ENCODE measurements around the gene PTPN22.

Gene PTPN22

GRCh38 chr1:113793878-113794834, 77.4 kb downstream of the PTPN22 start:
- no peak for DNase-seq

- no peak for DNase-seq
Observed at GRCh38 chr1:113792986-113793385, 78.5 kb downstream of the PTPN22 start.

- DNase-seq, result no peak
Observed at GRCh38 chr1:113792471-113792870, 79.0 kb downstream of the PTPN22 start.

GRCh38 chr1:113788802-113789201, 82.7 kb downstream of the PTPN22 start:
- DNase-seq, result no peak

GRCh38 chr1:113787663-113788062, 83.8 kb downstream of the PTPN22 start:
- no peak for DNase-seq

GRCh38 chr1:113786069-113786468, 85.4 kb downstream of the PTPN22 start:
- DNase-seq, result no peak

- DNase-seq, result no peak
Observed at GRCh38 chr1:113784104-113784779, 87.3 kb downstream of the PTPN22 start.

GRCh38 chr1:113783254-113784103, 88.0 kb downstream of the PTPN22 start:
- DNase-seq, result no peak

GRCh38 chr1:113782406-113782805, 89.1 kb downstream of the PTPN22 start:
- DNase-seq, result no peak

GRCh38 chr1:113780374-113781146, 91.0 kb downstream of the PTPN22 start:
- DNase-seq, result no peak

- DNase-seq, result no peak
Observed at GRCh38 chr1:113779542-113779941, 92.0 kb downstream of the PTPN22 start.

GRCh38 chr1:113777561-113777960, 94.0 kb downstream of the PTPN22 start:
- DNase-seq, result no peak

GRCh38 chr1:113770031-113770430, 101.5 kb downstream of the PTPN22 start:
- DNase-seq, result no peak

GRCh38 chr1:113769601-113769970, 101.9 kb downstream of the PTPN22 start:
- DNase-seq, result no peak

- no peak for DNase-seq
Observed at GRCh38 chr1:113768916-113769600, 102.5 kb downstream of the PTPN22 start.

- DNase-seq, result no peak
Observed at GRCh38 chr1:113765306-113766230, 105.9 kb downstream of the PTPN22 start.
